HepG2 (cell line): Measurements from ENCODE around the gene PSME3IP1. TPM values are rescaled to one million over a fixed set of nuclear protein-coding genes. Genes with fewer than 3 reads are reported as not detected.

Source experiments
- BRCA1 ChIP-seq: sonication (generic); formaldehyde crosslinking; IDR thresholded peaks from 2 replicates; pipeline ENCODE4 v1.4.0; 2020; ENCODE audit warnings: missing genetic modification reagents
- CEBPG ChIP-seq: IDR thresholded peaks from 2 replicates; pipeline ENCODE4 v1.6.1; 2016
- FOXJ3 ChIP-seq: sonication (generic); formaldehyde crosslinking; IDR thresholded peaks from 2 replicates; pipeline ENCODE4 v1.4.0; 2020; ENCODE audit warnings: missing genetic modification reagents, mild to moderate bottlenecking, borderline replicate concordance
- FOXM1 ChIP-seq: sonication (generic); formaldehyde crosslinking; IDR thresholded peaks from 2 replicates; pipeline ENCODE4 v1.5.0; 2020; ENCODE audit warnings: missing genetic modification reagents
- FOXO1 ChIP-seq: sonication (generic); formaldehyde crosslinking; IDR thresholded peaks from 2 replicates; pipeline ENCODE4 v1.4.0; 2020; ENCODE audit warnings: missing genetic modification reagents
- HNRNPLL ChIP-seq: fragments of 200-400 bp; formaldehyde crosslinking; IDR thresholded peaks from 2 replicates; pipeline ENCODE4 v1.6.1; 2017; ENCODE audit warnings: mild to moderate bottlenecking, low read depth, low read length; ENCODE audit not compliant: poor library complexity, severe bottlenecking
- KMT2B ChIP-seq: IDR thresholded peaks from 2 replicates; pipeline ENCODE4 v1.6.1; 2016; ENCODE audit warnings: missing genetic modification reagents, missing compliant biosample characterization
- LCORL ChIP-seq, 2 experiments: fragments of 450-650 bp in 1 of 2; sonication (generic) in 1 of 2; formaldehyde crosslinking in 1 of 2; IDR thresholded peaks; 2 replicates each; pipeline versions ENCODE4 v1.5.0 to v1.6.1; 2017 to 2020; ENCODE audit warnings: antibody characterized with exemption in 1 of 2, missing genetic modification reagents in 1 of 2
- MLLT10 ChIP-seq: sonication (generic); formaldehyde crosslinking; IDR thresholded peaks from 2 replicates; pipeline ENCODE4 v1.4.0; 2020; ENCODE audit warnings: missing genetic modification reagents
- NFKB2 ChIP-seq: sonication (generic); formaldehyde crosslinking; IDR thresholded peaks from 2 replicates; pipeline ENCODE4 v1.4.0; 2020; ENCODE audit warnings: missing genetic modification reagents, borderline replicate concordance
- NR2F1 ChIP-seq, 2 experiments: fragments of 450-650 bp in 1 of 2; formaldehyde crosslinking in 1 of 2; IDR thresholded peaks; 2 replicates each; pipeline versions ENCODE4 v1.5.0 to v1.6.1; 2016 to 2020; ENCODE audit warnings: mild to moderate bottlenecking in 1 of 2, missing compliant biosample characterization in 1 of 2, missing genetic modification reagents in 1 of 2, moderate library complexity in 1 of 2
- NR2F2 ChIP-seq: IDR thresholded peaks from 2 replicates; pipeline ENCODE4 v1.6.1; 2012; ENCODE audit warnings: low read depth, inconsistent platforms, borderline replicate concordance
- PHB2 ChIP-seq: fragments of 450-650 bp; IDR thresholded peaks from 2 replicates; pipeline ENCODE4 v1.6.1; 2018; ENCODE audit not compliant: partially characterized antibody
- RFX1 ChIP-seq: fragments of 450-650 bp; IDR thresholded peaks from 2 replicates; pipeline ENCODE4 v1.6.1; 2017
- SP4 ChIP-seq: sonication (generic); formaldehyde crosslinking; IDR thresholded peaks from 2 replicates; pipeline ENCODE4 v1.8.1; 2023; ENCODE audit warnings: mild to moderate bottlenecking, missing genetic modification reagents
- TOE1 ChIP-seq: sonication (generic); formaldehyde crosslinking; IDR thresholded peaks from 2 replicates; pipeline ENCODE4 v1.4.0; 2020; ENCODE audit warnings: mild to moderate bottlenecking, missing genetic modification reagents
- TSC22D2 ChIP-seq: sonication (generic); formaldehyde crosslinking; IDR thresholded peaks from 2 replicates; pipeline ENCODE4 v1.5.1; 2020; ENCODE audit warnings: missing genetic modification reagents, mild to moderate bottlenecking, borderline replicate concordance
- ZBTB8A ChIP-seq: sonication (generic); formaldehyde crosslinking; IDR thresholded peaks from 2 replicates; pipeline ENCODE4 v1.4.0; 2020; ENCODE audit warnings: mild to moderate bottlenecking, low read depth, missing genetic modification reagents, borderline replicate concordance
- ZMYM3 ChIP-seq: sonication (generic); formaldehyde crosslinking; IDR thresholded peaks from 2 replicates; pipeline ENCODE4 v1.5.1; 2020; ENCODE audit warnings: mild to moderate bottlenecking, missing genetic modification reagents
- ZNF205 ChIP-seq: IDR thresholded peaks from 2 replicates; pipeline ENCODE4 v1.6.1; 2018; ENCODE audit warnings: missing biosample characterization, missing genetic modification reagents
- ZNF326 ChIP-seq: sonication (generic); formaldehyde crosslinking; IDR thresholded peaks from 2 replicates; pipeline ENCODE4 v1.4.0; 2020; ENCODE audit warnings: missing genetic modification reagents, borderline replicate concordance
- ZNF713 ChIP-seq: sonication (generic); formaldehyde crosslinking; IDR thresholded peaks from 2 replicates; pipeline ENCODE4 v1.4.0; 2020; ENCODE audit warnings: mild to moderate bottlenecking, missing genetic modification reagents
- ZNF777 ChIP-seq: sonication (generic); formaldehyde crosslinking; IDR thresholded peaks from 2 replicates; pipeline ENCODE4 v1.4.0; 2020; ENCODE audit warnings: missing genetic modification reagents
- ZSCAN9 ChIP-seq: IDR thresholded peaks from 2 replicates; pipeline ENCODE4 v1.6.1; 2016; ENCODE audit warnings: borderline replicate concordance
- polyA plus RNA-seq, 8 experiments: library from polyadenylated mRNA; depleted of rRNA in 3 of 8; stranded (reverse) in 7 of 8; unstranded in 1 of 8; fragments of >200 nt; fragmentation: Illumina TruSeq in 4 of 8; extraction: Trizol in 4 of 8; gene quantifications; 2 replicates each; pipeline versions ENCODE4 v1.2.1 to v1.2.3, GENCODE V29; 2011 to 2016; ENCODE audit warnings: low read depth in 4 of 8, missing spikeins in 1 of 8, mixed read lengths in 1 of 8; ENCODE audit not compliant: insufficient read depth in 1 of 8
- total RNA-seq, 5 experiments: library from RNA; depleted of rRNA; stranded (reverse); fragments of >200 nt; fragmentation: Illumina TruSeq; extraction: Trizol; gene quantifications; 2 replicates each; pipeline ENCODE4 v1.2.3, GENCODE V29; 2016; ENCODE audit warnings: low read depth in 1 of 5
- TF ChIP-seq, protein P1 (sequence below): IDR thresholded peaks from 2 replicates; pipeline ENCODE4 v1.6.1; 2016; ENCODE audit warnings: mild to moderate bottlenecking
- TF ChIP-seq, protein P2 (sequence below): sonication (generic); formaldehyde crosslinking; IDR thresholded peaks from 2 replicates; pipeline ENCODE4 v1.5.0; 2020; ENCODE audit warnings: missing genetic modification reagents, mild to moderate bottlenecking, borderline replicate concordance
- TF ChIP-seq, protein P3 (sequence below): sonication (generic); formaldehyde crosslinking; conservative IDR thresholded peaks from 2 replicates; pipeline ENCODE4 v1.4.0; 2020; ENCODE audit warnings: missing genetic modification reagents

PSME3IP1 gene
- total and polyA plus RNA-seq, 2 of the 13 experiments (the other 11 are each of a cell fraction or from before 2014, with no cell fraction given), result 90.8 to 99.8 TPM

DNA sequence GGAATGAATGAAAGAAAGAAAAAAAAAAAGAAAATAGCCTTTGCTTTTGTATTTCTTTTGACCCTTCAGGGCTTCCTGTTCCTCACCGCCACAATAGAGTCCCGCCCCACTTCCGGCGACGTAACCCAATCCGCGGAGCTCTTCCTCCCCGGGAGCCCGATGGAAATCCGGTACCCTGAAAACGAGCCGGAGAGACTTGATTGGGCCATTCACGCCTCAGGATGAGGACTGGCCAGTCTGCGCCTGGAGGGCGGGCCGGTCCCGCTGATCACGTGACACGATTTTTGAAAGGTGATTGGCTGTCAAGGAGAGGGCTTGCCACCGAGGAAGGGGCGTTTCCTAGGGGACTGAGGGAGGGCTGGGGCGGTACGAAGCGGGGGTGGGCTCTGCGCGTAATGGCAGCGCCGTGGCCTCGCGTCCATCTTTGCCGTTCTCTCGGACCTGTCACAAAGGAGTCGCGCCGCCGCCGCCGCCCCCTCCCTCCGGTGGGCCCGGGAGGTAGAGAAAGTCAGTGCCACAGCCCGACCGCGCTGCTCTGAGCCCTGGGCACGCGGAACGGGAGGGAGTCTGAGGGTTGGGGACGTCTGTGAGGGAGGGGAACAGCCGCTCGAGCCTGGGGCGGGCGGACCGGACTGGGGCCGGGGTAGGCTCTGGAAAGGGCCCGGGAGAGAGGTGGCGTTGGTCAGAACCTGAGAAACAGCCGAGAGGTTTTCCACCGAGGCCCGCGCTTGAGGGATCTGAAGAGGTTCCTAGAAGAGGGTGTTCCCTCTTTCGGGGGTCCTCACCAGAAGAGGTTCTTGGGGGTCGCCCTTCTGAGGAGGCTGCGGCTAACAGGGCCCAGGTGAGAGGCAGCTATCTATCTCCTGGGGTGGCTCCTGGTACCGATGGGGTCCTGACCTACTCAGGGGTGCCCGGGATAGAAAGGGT, at the start of gene PSME3IP1, which contains the start of gene RSPRY1 (continued):
- TF ChIP-seq LCORL (IDR thresholded peaks at IDR 0.05) (peak; percentile 95), LCORL (CRISPR knock-in tag; IDR thresholded peaks at IDR 0.05) (no peak), BRCA1 (0 out of 2 replicates have a peak, but pooled peaks have one; percentile 19), RFX1 (peak; percentile 74), SP4 (CRISPR knock-in tag) (peak; percentile 85; the same call in 1 of the 2 replicates), FOXJ3 (CRISPR knock-in tag) (peak; percentile 7; the same call in 1 of the 2 replicates), FOXO1 (CRISPR knock-in tag) (peak; percentile 76), TSC22D2 (CRISPR knock-in tag) (no peak), FOXM1 (CRISPR knock-in tag) (no peak), ZMYM3 (CRISPR knock-in tag) (no peak; the same call in 1 of the 2 replicates), ZBTB8A (no peak), NFKB2 (peak; percentile 91; the same call in 1 of the 2 replicates), HNRNPLL (peak; percentile 68), NR2F1 (CRISPR knock-in tag; IDR thresholded peaks at IDR 0.05) (peak in 1 of 2 experiments; percentile 53; a peak in 1 of 4 replicates), NR2F2 (no peak), CEBPG (CRISPR knock-in tag) (no peak), MLLT10 (CRISPR knock-in tag) (no peak), TOE1 (CRISPR knock-in tag) (no peak), ZNF713 (CRISPR knock-in tag) (0 out of 2 replicates have a peak, but pooled peaks have one; percentile 50), ZNF205 (CRISPR knock-in tag) (no peak), PHB2 (no peak), ZSCAN9 (CRISPR knock-in tag) (peak; percentile 28), ZNF326 (CRISPR knock-in tag) (no peak), KMT2B (CRISPR knock-in tag) (peak; percentile 86), ZNF777 (CRISPR knock-in tag) (no peak)
- TF ChIP-seq, protein P1, sequence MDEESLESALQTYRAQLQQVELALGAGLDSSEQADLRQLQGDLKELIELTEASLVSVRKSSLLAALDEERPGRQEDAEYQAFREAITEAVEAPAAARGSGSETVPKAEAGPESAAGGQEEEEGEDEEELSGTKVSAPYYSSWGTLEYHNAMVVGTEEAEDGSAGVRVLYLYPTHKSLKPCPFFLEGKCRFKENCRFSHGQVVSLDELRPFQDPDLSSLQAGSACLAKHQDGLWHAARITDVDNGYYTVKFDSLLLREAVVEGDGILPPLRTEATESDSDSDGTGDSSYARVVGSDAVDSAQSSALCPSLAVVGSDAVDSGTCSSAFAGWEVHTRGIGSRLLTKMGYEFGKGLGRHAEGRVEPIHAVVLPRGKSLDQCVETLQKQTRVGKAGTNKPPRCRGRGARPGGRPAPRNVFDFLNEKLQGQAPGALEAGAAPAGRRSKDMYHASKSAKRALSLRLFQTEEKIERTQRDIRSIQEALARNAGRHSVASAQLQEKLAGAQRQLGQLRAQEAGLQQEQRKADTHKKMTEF, result peak; percentile 57; the same call in 1 of the 2 replicates
- TF ChIP-seq, protein P2, sequence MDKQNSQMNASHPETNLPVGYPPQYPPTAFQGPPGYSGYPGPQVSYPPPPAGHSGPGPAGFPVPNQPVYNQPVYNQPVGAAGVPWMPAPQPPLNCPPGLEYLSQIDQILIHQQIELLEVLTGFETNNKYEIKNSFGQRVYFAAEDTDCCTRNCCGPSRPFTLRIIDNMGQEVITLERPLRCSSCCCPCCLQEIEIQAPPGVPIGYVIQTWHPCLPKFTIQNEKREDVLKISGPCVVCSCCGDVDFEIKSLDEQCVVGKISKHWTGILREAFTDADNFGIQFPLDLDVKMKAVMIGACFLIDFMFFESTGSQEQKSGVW (CRISPR knock-in tag), result no peak
- TF ChIP-seq, protein P3, sequence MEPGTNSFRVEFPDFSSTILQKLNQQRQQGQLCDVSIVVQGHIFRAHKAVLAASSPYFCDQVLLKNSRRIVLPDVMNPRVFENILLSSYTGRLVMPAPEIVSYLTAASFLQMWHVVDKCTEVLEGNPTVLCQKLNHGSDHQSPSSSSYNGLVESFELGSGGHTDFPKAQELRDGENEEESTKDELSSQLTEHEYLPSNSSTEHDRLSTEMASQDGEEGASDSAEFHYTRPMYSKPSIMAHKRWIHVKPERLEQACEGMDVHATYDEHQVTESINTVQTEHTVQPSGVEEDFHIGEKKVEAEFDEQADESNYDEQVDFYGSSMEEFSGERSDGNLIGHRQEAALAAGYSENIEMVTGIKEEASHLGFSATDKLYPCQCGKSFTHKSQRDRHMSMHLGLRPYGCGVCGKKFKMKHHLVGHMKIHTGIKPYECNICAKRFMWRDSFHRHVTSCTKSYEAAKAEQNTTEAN, result 0 out of 2 replicates have a peak, but pooled peaks have one; percentile 10
